GM12878 (cell line): ENCODE measurements around the gene TROAP. TPM values are rescaled to one million over a fixed set of nuclear protein-coding genes. Genes with fewer than 3 reads are reported as not detected.

Experiments used
- SMAD5 ChIP-seq: IDR thresholded peaks from 2 replicates; pipeline ENCODE4 v1.6.1; 2016; ENCODE audit warnings: antibody characterized with exemption, low read depth
- SMARCA5 ChIP-seq: fragments of 450-650 bp; IDR thresholded peaks from 2 replicates; pipeline ENCODE4 v1.6.1; 2017; ENCODE audit warnings: mild to moderate bottlenecking
- USF1 ChIP-seq: IDR thresholded peaks from 2 replicates; pipeline ENCODE4 v1.6.1; 2011; ENCODE audit warnings: borderline replicate concordance, low read depth, mild to moderate bottlenecking, moderate library complexity, mixed read lengths, low read length; ENCODE audit not compliant: insufficient read depth; ENCODE audit errors: extremely low read length
- ZBTB11 ChIP-seq: fragments of 450-650 bp; formaldehyde crosslinking; IDR thresholded peaks from 2 replicates; pipeline ENCODE4 v1.5.0; 2022; ENCODE audit warnings: mild to moderate bottlenecking, missing genetic modification characterization
- ZNF592 ChIP-seq: fragments of 450-650 bp; IDR thresholded peaks from 2 replicates; pipeline ENCODE4 v1.6.1; 2017; ENCODE audit warnings: mild to moderate bottlenecking, moderate library complexity
- polyA plus RNA-seq, 11 experiments: library from polyadenylated mRNA; depleted of rRNA in 4 of 11; unstranded in 6 of 11; stranded (reverse) in 5 of 11; fragments of >200 nt; fragmentation: Nextera tagmentation in 4 of 11; fragmentation: Illumina TruSeq in 1 of 11; extraction: Ambion mirVana in 4 of 11; extraction: Trizol in 1 of 11; gene quantifications; 1 replicate in 1 of 11; 2 replicates in 10 of 11; pipeline versions ENCODE4 v1.2.1 to v1.2.3, GENCODE V29; 2011 to 2016; ENCODE audit warnings: inconsistent platforms in 2 of 11, missing spikeins in 2 of 11, low read depth in 1 of 11
- total RNA-seq, 4 experiments: library from RNA; depleted of rRNA in 3 of 4; stranded (reverse); fragments of >200 nt in 3 of 4; fragmentation: Illumina TruSeq in 1 of 4; extraction: Trizol in 1 of 4; gene quantifications; 2 replicates each; pipeline versions ENCODE4 v1.2.1 to v1.2.3, GENCODE V29; 2013 to 2021

Gene TROAP
- total and polyA plus RNA-seq, 10 of the 15 experiments (the other 5 are each of a cell fraction or from before 2014, with no cell fraction given): 26.8 to 93.7 (median 52.6) TPM

DNA sequence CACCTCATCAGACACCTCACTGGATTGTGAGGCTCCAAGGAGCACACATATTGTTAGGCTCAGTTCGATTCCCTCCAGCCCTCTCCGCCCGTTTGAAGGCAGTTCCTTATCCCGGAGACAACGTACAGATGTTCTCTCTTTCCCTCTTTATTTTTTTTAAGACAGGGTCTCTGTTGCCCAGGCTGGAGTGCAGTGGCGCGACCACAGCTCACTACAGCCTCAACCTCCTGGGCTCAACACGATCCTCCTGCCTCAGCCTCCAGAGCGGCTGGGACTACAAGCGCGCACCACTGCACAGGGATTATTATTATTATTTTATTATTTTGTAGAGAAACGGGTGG lies 718 bp upstream of the TROAP start (continued):
- TF ChIP-seq USF1 (no peak), ZNF592 (no peak), SMARCA5 (no peak), ZBTB11 (CRISPR knock-in tag) (no peak), SMAD5 (no peak)
